HG03135 (cell line): ENCODE results near the gene EFEMP2.
"Not testable (repeated sequence)": the region's sequence is repeated elsewhere in the genome, so short reads cannot be mapped to it uniquely, and the experiment has no call there.

ENCODE experiments used
- ATAC-seq: cut with Tn5 transposase; IDR thresholded peaks from one replicate; pipeline ENCODE4 v1.9.1; 2021; ENCODE audit warnings: mild to moderate bottlenecking, moderate library complexity; ENCODE audit not compliant: unreplicated experiment

EFEMP2 gene

GRCh38 chr11:65856689-65857499 is 15.7 kb downstream of the EFEMP2 start:
- ATAC-seq = no peak

DNA sequence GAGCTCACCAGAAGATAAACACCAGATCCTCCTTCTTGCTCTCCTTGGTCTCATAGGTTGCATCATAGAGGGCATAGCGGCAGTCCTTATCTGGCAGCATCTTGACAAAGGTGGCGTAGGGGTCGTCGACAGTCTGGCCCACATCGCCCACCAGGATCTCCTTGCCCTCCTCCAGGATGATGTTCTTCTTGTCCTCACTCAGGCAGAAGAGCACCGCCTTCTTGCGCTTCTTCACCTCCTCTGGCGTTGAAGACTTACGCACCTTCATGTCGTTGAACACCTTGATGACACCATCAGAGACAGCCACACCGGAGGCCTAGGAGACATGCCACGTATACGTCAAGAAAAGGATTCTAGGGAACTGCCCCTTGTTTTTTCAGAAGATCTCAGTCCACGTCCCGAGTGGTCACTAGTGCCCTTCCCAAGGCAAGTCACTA is 16.7 kb downstream of the EFEMP2 start:
- no peak for ATAC-seq

DNA sequence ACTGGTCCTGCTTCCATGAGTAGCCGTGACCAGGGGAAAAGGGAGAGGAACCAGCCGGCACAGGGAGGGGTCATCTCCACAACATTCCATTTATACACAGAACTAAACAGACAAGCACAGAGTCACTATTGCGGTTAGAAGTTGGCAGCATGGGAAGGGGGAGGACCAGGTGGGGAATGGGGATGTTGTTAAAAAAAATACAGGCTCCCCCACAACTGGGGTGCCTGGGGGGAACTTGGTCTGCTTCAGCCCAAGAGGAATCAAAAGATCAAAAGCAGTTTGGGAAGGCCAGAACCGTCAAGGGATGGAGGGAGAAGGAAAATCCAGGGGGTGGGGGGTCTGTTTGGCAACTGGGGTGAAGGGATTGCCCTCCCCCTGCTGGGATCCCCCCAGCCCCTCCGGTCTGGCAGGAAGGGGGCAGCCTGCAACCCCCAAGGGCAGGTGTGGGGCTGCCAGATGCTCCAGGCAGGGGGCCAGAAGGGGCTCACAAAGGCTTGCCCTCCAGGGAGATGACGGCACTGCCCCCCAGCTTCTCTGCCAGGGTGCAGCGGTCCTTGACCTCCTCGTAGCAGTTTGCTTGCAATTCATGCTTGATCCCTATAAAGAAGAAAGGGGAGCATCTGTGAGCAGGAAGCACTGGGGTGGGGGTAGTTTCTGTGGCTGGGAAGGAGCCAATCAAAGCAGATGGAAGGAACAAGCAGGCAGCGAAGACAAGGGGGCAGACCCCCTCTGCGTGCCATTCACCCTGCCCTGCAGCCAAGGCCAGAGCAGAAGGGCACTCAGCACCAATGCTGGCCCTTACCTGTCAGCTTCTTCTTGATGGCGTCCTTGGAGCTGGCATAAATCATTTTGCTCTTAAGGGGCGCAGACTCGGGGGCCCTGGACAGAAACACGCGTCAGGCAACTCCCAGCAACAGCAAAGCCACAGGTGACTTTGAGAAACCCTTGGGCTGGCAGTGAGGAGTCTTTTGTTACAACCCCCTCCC is 17.5 kb downstream of the EFEMP2 start:
- no peak for ATAC-seq

DNA sequence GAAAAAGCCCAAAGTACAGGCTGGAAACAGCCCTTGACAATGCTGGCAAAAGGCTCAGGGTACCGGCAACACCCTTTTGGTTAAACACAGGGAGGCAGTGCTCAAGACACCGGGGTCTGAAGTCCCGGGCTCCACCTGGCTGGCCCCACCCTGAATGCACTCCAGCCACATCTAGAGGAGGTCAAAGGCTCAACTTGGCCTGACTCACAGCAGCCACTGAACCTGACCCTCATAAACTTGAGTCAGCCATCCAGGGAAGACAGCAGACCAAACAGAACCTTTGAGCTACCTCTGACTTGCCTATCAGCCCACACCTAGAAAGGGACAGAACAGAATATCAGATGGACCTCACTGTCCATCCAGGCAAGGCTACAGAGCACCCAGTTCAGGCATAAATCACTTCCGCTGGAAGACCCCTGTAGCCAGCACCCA is 18.4 kb downstream of the EFEMP2 start:
- no peak for ATAC-seq

DNA sequence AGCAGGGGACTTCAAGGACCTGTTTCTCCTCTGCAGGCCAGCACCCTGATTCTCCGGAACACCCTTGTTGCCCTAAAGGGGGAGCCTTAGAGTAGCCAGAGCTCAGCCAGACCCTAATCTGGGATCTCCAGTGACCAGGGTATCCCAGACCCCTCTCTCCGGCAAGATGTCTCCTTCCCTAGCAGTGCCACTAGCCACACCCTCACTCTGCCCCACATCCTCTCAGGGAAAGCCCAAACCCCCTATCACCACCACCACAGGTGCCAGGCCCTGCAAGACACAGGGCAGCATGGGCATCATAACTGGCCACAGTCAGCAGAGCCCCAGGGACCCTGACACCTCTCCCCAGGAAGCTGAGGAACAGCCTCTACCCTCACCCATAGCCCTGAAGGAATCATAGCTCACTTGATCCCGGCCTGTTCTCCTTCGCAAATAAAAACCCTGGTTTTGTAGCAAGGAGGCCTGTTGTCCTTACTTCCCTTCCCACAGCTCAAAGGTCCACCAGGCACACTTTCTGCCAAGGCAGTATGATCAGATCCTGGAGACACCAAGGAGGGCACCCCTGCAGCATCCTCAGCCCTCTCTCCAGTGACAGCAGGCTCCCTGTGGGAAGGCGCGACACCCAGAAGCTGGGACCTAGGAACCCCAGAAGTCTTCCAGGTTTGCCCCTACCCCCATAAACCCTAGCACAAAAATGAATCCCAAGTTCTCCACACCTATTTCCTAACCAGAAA is 19.2 kb downstream of the EFEMP2 start:
- ATAC-seq = no peak

DNA sequence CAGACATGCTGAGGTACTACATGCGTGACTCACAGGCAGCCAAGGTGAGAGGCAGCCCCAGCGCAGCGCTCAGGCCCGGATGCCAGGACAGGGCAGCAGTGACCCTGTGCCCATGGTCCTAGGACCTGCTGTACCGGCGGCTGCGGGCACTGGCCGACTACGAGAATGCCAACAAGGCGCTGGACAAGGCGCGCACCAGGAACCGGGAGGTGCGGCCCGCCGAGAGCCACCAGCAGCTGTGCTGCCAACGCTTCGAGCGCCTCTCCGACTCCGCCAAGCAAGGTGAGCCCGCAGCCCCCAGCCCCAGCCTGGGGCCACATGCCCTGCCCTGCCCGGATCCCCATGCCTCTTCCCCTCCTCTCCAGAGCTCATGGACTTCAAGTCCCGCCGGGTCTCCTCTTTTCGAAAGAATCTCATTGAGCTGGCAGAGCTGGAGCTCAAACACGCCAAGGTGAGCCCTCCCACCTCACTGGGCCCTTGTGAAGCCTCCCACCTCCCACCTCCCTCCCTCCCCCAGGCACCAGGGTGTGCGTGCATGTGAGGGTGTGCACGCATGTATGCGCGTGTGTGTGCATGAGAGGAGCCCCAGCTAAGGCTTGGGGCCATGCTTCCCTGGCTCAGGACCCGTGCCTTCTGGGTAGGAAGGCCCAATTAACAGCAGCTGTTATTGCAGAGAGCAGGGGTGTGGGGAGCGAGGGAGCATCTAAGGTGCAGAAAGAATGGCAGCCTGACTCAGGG is 19.9 kb downstream of the EFEMP2 start:
- no peak for ATAC-seq

GRCh38 chr11:65851811-65852507 is 20.6 kb downstream of the EFEMP2 start:
- ATAC-seq = no peak

DNA sequence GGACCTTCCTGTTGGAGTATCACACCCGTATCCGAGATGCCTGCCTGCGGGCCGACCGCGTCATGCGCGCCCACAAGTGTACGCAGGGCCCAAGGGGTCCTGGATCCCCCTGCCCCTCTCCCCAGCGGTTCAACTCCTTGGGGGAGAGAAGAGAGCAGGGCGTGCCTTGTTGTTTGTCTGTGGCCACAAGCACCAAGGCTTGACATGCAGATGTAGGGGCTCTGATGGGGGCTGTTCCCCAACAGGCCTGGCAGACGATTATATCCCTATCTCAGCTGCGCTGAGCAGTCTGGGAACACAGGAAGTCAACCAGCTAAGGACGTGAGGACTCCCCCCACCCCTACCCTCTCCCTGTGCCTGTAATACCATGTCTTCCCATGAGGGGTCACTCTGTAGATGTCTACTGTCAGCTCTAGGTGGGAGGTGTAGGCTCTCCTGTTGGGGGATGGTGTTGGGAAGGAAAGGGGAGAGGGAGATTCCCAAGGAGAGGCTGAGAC is 21.5 kb downstream of the EFEMP2 start:
- ATAC-seq = no peak

- no peak for ATAC-seq
These were observed 22.1 kb downstream of the EFEMP2 start for GRCh38 chr11:65850217-65851082.

- ATAC-seq = no peak
These were observed 22.8 kb downstream of the EFEMP2 start for GRCh38 chr11:65849771-65850216.

GRCh38 chr11:65849366-65849765 is 23.2 kb downstream of the EFEMP2 start:
- ATAC-seq = no peak

DNA sequence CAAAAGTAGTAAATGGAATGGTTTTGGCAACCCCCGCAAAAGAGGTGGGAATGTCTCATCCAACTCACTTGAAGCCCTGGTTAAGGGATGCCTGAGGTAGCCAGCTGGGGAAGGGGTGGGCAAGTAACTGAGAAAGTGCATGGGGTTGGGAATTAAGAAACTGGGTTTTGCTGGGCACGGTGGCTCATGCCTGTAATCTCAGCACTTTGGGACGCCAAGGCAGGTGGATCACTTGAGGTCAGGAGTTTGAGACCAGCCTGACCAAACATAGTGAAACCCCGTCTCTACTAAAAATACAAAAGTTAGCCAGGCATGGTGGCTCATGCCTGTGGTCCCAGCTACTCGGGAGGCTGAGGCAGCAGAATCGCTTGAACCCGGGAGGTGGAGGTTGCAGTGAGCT is 23.9 kb downstream of the EFEMP2 start:
- not testable (repeated sequence) for ATAC-seq

GRCh38 chr11:65847746-65848145 is 24.9 kb downstream of the EFEMP2 start:
- no peak for ATAC-seq

DNA sequence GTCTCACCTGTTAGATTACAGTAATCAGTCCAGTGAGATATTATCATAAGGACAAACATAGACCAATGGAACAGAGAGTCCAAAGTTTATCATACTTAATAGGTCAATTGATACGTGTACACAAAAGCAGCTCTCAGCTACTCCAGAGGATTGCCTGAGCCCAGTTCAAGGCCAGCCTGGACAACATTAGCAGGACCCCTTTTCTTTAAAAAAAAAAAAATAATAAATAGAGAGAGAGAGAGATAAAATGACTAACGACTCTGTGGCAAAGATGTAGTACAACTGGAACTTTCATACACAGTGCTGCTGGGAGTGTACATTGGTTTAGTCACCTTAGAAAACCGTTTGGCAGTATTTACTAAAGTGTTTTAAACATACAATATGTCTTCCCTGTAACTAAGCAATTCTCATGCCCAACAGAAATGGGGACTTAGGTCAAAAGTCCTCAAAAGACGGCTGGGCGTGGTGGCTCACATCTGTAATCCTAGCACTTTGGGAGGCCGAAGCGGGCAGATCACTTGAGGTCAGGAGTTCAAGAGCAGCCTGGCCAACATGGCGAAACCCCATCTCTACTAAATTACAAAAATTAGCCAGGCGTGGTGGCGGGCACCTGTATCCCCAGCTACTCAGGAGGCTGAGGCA is 28.2 kb downstream of the EFEMP2 start:
- no peak for ATAC-seq

- ATAC-seq = no peak
These were observed 28.8 kb downstream of the EFEMP2 start for GRCh38 chr11:65843811-65844210.

DNA sequence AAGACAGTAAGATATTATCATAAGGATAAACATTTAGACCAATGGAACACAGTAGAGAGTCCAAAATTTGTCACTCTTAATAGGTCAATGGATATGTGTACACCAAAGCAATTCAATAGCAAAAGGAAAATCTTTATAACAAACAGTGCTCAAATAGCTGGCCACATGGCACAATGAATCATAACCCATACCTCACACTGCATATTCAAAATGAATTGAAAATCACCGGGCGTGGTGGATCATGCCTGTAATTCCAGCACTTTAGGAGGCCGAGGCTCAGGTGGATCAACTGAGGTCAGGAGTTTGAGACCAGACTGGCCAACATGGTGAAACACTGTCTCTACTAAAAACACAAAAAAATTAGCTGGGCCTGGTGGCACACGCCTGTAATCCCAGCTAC is 30.5 kb downstream of the EFEMP2 start:
- ATAC-seq = no peak

DNA sequence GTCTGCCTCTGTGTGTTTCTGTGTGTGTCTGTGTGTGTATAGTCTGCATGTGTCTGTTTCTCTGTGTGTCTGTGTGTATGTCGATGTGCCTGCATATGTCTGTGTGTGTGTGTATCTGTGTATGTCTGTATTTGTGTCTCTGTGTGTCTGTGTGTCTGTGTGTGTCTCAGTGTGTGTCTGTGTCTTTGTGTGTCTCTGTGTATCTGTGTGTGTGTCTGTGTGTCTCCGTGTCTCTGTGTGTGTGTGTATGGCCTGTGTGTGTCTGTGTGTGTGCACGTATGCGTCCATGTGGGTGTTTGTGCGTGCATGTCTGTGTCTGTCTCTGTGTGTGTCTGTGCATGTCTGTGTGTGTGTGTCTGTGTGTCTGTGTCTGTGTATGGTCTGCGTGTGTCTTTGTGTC is 38.4 kb downstream of the EFEMP2 start:
- ATAC-seq = no peak
